Activated T-helper 2 cell treated with anti-CD3 and anti-CD28 coated beads, Interferon-gamma antibody, Interleukin-2, Interleukin-4, amounts not matched to agents 10 μg/mL and 5 μg/mL and 100 μg/mL, durations not matched to agents 14 hours and 24 hours and 36 hours (primary cell): ENCODE results near the gene TDRKH. TPM values are rescaled to one million over a fixed set of nuclear protein-coding genes. Genes with fewer than 3 reads are reported as not detected.

Source experiments
- DNase-seq: peaks from one replicate; pipeline ENCODE4 v3.0.0; 2021; ENCODE audit warnings: low spot score
- H3K27ac Mint-ChIP-seq: one replicate; pipeline ENCODE4 v1.8.0; 2021; ENCODE audit warnings: mixed read lengths
- H3K27me3 Mint-ChIP-seq: one replicate; pipeline ENCODE4 v1.8.0; 2021; ENCODE audit warnings: low read depth, mixed read lengths
- H3K36me3 Mint-ChIP-seq: one replicate; pipeline ENCODE4 v1.8.0; 2021; ENCODE audit warnings: low read depth, mixed read lengths
- H3K4me1 Mint-ChIP-seq: one replicate; pipeline ENCODE4 v1.8.0; 2021; ENCODE audit warnings: low read depth, mixed read lengths
- H3K4me3 Mint-ChIP-seq: one replicate; pipeline ENCODE4 v1.8.0; 2021; ENCODE audit warnings: low read depth, mild to moderate bottlenecking, moderate library complexity, mixed read lengths
- H3K9me3 Mint-ChIP-seq: one replicate; pipeline ENCODE4 v1.8.0; 2021; ENCODE audit warnings: mixed read lengths
- intact Hi-C: fragments of 100-400 bp; cut with micrococcal nuclease; formaldehyde crosslinking; loops from one replicate; pipeline ENCODE4 v1.15.1; 2023
- total RNA-seq: library from RNA; stranded (reverse); gene quantifications from 2 replicates; pipeline ENCODE4 v1.2.3, GENCODE V29; 2022

TDRKH gene
- total RNA-seq, 1 donor from 2014 or later, result 18.2 TPM

DNA sequence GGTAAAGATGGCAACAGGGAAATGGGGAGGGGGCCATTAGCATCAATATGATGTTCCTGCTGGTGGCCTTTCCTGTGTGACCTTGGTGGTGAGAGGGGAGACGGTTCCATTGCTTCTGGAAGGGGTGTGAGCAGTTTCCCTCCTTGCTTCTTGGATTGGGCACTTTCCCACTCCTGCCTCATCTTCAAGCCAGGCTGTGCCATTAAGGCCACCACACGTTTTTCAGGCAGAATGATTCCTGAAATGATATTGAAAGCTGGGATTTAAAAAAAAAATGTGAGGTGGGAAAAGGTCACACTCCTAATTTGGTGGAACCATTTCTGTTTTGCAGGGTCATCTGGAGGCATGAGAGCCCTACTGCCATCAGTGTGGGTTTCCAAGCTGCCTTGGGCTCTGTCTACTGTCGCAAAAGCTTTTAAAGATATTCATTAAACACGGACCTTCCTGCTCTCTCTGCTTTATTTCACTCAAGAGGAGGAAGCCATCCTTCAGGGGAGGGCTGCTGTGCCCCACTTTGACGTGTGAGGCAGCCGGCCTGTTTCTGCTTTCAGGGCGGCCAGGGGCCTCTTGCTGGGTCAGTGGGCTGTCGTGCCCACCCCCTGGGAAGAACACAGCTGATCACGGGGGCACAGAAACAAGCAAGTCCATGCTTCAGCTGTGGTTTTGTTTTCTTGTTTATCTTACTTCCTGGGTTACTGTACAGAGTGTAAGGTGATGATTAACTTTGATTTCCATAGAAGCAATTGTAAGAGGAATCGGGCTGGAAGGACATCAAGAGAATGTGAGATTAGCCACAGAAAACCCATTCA is 60.9 kb downstream of the TDRKH start:
- intact Hi-C loops, result no loop called here
- H3K27ac Mint-ChIP-seq, result no peak overlapping the region
- no peaks in the 10 kb centered on the region for H3K36me3 Mint-ChIP-seq
- no peaks in the 10 kb centered on the region for H3K4me1 Mint-ChIP-seq
- no peaks in the 10 kb centered on the region for H3K9me3 Mint-ChIP-seq
- H3K27me3 Mint-ChIP-seq, result peaks cover 35% of the 10 kb centered on the region
- no peak overlapping the region for H3K4me3 Mint-ChIP-seq
- no peak for DNase-seq

DNA sequence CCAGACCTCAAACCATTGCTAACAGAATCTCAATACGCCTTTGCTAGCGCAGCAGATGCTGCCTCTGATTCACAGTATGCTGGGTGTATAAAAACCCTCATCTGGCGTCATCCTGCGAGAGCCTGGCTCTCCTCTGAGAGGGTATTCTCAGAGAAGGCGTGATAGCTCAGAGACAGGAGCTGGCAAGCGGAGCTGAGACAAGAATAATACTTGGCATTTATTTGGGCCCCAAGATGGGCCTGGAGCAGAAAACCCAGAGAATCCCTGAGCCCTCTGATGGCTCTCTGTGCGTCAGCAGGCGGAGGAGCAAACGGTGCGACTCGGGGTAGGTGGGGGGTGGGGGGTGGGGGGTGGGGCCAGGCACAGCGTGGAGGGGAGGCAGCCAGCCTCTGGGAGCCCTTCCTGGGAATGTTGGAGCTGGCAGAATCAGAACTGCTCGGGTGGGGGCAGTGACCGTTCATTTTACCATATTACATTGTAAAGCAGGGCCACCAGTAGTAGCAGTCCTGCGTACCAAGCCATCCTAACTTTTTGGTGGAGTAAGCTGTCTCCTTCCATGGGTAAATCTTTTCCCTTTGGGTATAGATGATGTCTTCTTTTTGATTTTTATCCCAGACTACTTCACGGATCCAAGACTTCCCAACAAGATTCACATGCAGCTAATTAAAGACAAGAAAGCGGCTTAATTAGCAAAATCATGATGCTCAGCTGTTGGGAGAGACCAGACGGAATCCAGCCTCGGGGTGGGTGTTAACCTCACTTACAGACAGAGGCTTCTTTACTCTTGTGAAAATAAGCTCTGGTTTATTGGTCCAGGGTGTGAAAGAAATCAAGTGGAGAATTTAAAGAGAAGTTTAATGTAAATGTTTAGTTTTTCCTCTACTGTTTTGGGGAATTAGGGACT is 61.9 kb downstream of the TDRKH start:
- Mint-ChIP-seq H3K27me3 (peaks cover 44% of the 10 kb centered on the region), H3K9me3 (no peaks in the 10 kb centered on the region), H3K27ac (no peak overlapping the region), H3K4me3 (no peak overlapping the region), H3K36me3 (no peaks in the 10 kb centered on the region), H3K4me1 (no peaks in the 10 kb centered on the region)
- intact Hi-C loops, result no loop called here
- no peak for DNase-seq

DNA sequence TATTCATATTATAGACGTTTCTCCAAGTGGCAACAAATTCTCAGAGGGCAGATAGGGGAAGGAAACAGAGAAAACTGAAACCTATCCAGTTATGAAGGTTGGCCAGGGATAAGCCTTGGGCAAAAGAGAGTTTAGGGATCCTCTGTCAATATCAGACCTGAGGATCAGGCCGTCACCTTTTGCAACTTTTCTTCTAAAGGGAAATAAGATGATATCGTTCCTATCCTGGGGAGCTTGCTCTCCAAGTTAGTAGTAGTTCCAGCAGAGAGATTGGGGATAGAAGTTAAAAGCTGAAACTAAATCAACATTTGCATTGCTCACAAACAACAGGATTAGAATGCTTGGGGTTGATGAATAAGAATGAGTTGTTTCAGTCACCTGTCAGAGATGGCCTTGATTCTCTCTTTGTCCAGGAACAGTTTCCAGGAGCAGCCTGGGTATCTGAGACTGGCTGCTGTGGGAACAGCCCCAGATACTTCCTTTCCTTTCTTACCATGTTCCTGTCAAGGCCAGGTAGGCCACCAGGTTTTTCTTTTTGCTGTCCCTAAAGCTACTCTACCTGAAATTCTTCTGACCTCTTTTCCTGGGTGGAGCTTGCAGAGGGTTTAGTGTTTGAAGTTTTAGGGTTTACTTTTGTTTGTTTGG is 66.5 kb downstream of the TDRKH start:
- no peak overlapping the region for H3K27ac Mint-ChIP-seq
- H3K9me3 Mint-ChIP-seq, result no peaks in the 10 kb centered on the region
- peaks cover 62% of the 10 kb centered on the region for H3K27me3 Mint-ChIP-seq
- H3K4me1 Mint-ChIP-seq, result peaks cover 14% of the 10 kb centered on the region
- no peak overlapping the region for H3K4me3 Mint-ChIP-seq
- no peaks in the 10 kb centered on the region for H3K36me3 Mint-ChIP-seq
- DNase-seq, result no peak
- intact Hi-C loops, result loop anchor here (5.0 kb wide), 1 partner anchor 113 kb away; the partner anchor contains the start of gene C2CD4D

Other genes starting within 250 kb of the TDRKH start
- gene SNX27, start 178.4 kb downstream of the TDRKH start, total RNA-seq, result 29.3 and 32.6 TPM in 2 replicates
- gene CELF3, start 73.7 kb downstream of the TDRKH start, total RNA-seq, result not detected in 2 replicates
- gene RIIAD1, start 69.0 kb downstream of the TDRKH start, total RNA-seq, result not detected in 2 replicates
- gene MRPL9, start 27.0 kb downstream of the TDRKH start, total RNA-seq, result 141 and 159 TPM in 2 replicates
- gene LINGO4, start 14.9 kb upstream of the TDRKH start, total RNA-seq, result not detected in 2 replicates
- 0.94 and 0.99 TPM in 2 replicates for gene RORC, start 41.3 kb upstream of the TDRKH start, total RNA-seq
- gene C2CD4D, start 49.3 kb upstream of the TDRKH start, total RNA-seq, result 1.3 and 1.6 TPM in 2 replicates
- not detected in 2 replicates for gene THEM5, start 63.2 kb upstream of the TDRKH start, total RNA-seq
- gene THEM4, start 119.0 kb upstream of the TDRKH start, total RNA-seq, result 27.2 and 28.0 TPM in 2 replicates
- gene S100A10, start 203.4 kb upstream of the TDRKH start, total RNA-seq, result 145 and 160 TPM in 2 replicates
- 277 and 295 TPM in 2 replicates for gene S100A11, start 246.5 kb upstream of the TDRKH start, total RNA-seq